H9 (cell line): ENCODE measurements around the gene DGCR8. TPM values are rescaled to one million over a fixed set of nuclear protein-coding genes. Genes with fewer than 3 reads are reported as not detected.
A peak's percentile ranks its signal among the peaks of the same experiment; 100 is the strongest.

Experiments
- DNase-seq: peaks from one replicate; pipeline ENCODE4 v3.0.0-alpha.2; 2017
- H2AFZ ChIP-seq: one replicate; pipeline ENCODE4 v1.6.1; 2013; ENCODE audit warnings: mild to moderate bottlenecking, low read length, control low read depth, moderate library complexity
- H2AK5ac ChIP-seq: 2 replicates; pipeline ENCODE4 v1.6.1; 2013; ENCODE audit warnings: low read length, control low read depth, mixed read lengths; ENCODE audit not compliant: insufficient read length
- H2BK120ac ChIP-seq: one replicate; pipeline ENCODE4 v1.6.1; 2013; ENCODE audit warnings: low read depth, mild to moderate bottlenecking, low read length, control low read depth, inconsistent platforms; ENCODE audit not compliant: poor library complexity, severe bottlenecking
- H2BK12ac ChIP-seq: 2 replicates; pipeline ENCODE4 v1.6.1; 2013; ENCODE audit warnings: low read length, control low read depth, mixed read lengths, low read depth; ENCODE audit not compliant: insufficient read length
- H2BK15ac ChIP-seq: 2 replicates; pipeline ENCODE4 v1.6.1; 2013; ENCODE audit warnings: low read depth, low read length, control low read depth
- H2BK20ac ChIP-seq: one replicate; pipeline ENCODE4 v1.6.1; 2013; ENCODE audit warnings: low read depth, mild to moderate bottlenecking, low read length, control low read depth, inconsistent platforms; ENCODE audit not compliant: poor library complexity, severe bottlenecking
- H2BK5ac ChIP-seq: 2 replicates; pipeline ENCODE4 v1.6.1; 2013; ENCODE audit warnings: low read length, control low read depth, mixed read lengths; ENCODE audit not compliant: insufficient read length
- H3K14ac ChIP-seq: 2 replicates; pipeline ENCODE4 v1.6.1; 2013; ENCODE audit warnings: low read length, control low read depth; ENCODE audit not compliant: insufficient read depth
- H3K18ac ChIP-seq: 2 replicates; pipeline ENCODE4 v1.6.1; 2013; ENCODE audit warnings: low read depth, mild to moderate bottlenecking, mixed read lengths, low read length, control low read depth; ENCODE audit not compliant: insufficient read length
- H3K23ac ChIP-seq: 2 replicates; pipeline ENCODE4 v1.6.1; 2013; ENCODE audit warnings: low read length, control low read depth, mixed read lengths, low read depth; ENCODE audit not compliant: insufficient read length
- H3K23me2 ChIP-seq: 2 replicates; pipeline ENCODE4 v1.6.1; 2013; ENCODE audit warnings: low read depth, mild to moderate bottlenecking, mixed read lengths, low read length, control low read depth; ENCODE audit not compliant: insufficient read length, poor library complexity, severe bottlenecking
- H3K27ac ChIP-seq: 2 replicates; pipeline ENCODE4 v1.5.1; 2013; ENCODE audit warnings: low read length, control low read depth, mixed read lengths, low read depth; ENCODE audit not compliant: insufficient read length
- H3K27me3 ChIP-seq: 2 replicates; pipeline ENCODE4 v1.6.1; 2013; ENCODE audit warnings: low read length, control low read depth, inconsistent platforms; ENCODE audit not compliant: insufficient read depth
- H3K4ac ChIP-seq: 2 replicates; pipeline ENCODE4 v1.6.1; 2013; ENCODE audit warnings: low read depth, mild to moderate bottlenecking, control low read depth, inconsistent platforms, low read length, moderate library complexity
- H3K4me1 ChIP-seq: 2 replicates; pipeline ENCODE4 v1.6.1; 2013; ENCODE audit warnings: low read length, control low read depth, inconsistent platforms; ENCODE audit not compliant: insufficient read depth
- H3K4me2 ChIP-seq: 2 replicates; pipeline ENCODE4 v1.6.1; 2013; ENCODE audit warnings: low read length, control low read depth, mixed read lengths; ENCODE audit not compliant: insufficient read length, insufficient read depth
- H3K56ac ChIP-seq: 2 replicates; pipeline ENCODE4 v1.6.1; 2013; ENCODE audit warnings: low read depth, mild to moderate bottlenecking, mixed read lengths, low read length, control low read depth; ENCODE audit not compliant: insufficient read length
- H3K79me1 ChIP-seq: 2 replicates; pipeline ENCODE4 v1.6.1; 2013; ENCODE audit warnings: low read depth, mild to moderate bottlenecking, moderate library complexity, low read length, control low read depth, inconsistent platforms; ENCODE audit not compliant: insufficient read depth, poor library complexity, severe bottlenecking
- H3K79me2 ChIP-seq: 2 replicates; pipeline ENCODE4 v1.6.1; 2013; ENCODE audit warnings: low read length, control low read depth, inconsistent platforms; ENCODE audit not compliant: insufficient read depth
- H3K9ac ChIP-seq: 2 replicates; pipeline ENCODE4 v1.6.1; 2013; ENCODE audit warnings: low read length, control low read depth, mixed read lengths; ENCODE audit not compliant: insufficient read length; ENCODE audit errors: extremely low read depth
- H3K9me3 ChIP-seq: one replicate; pipeline ENCODE4 v1.6.1; 2013; ENCODE audit warnings: low read depth, low read length, inconsistent platforms; ENCODE audit not compliant: control insufficient read depth
- H3T11ph ChIP-seq: one replicate; pipeline ENCODE4 v1.6.1; 2013; ENCODE audit warnings: mild to moderate bottlenecking, low read length, control low read depth, inconsistent platforms
- H4K20me1 ChIP-seq: one replicate; pipeline ENCODE4 v1.6.1; 2013; ENCODE audit not compliant: control insufficient read depth, insufficient read length, insufficient read depth
- H4K5ac ChIP-seq: 2 replicates; pipeline ENCODE4 v1.6.1; 2013; ENCODE audit warnings: low read depth, mild to moderate bottlenecking, mixed read lengths, low read length, control low read depth; ENCODE audit not compliant: insufficient read length
- H4K8ac ChIP-seq: replicated peaks from 2 replicates; pipeline ENCODE4 v1.6.1; 2013; ENCODE audit warnings: low read length, control low read depth, mixed read lengths, low read depth; ENCODE audit not compliant: insufficient read length
- H4K91ac ChIP-seq: 2 replicates; pipeline ENCODE4 v1.6.1; 2013; ENCODE audit warnings: low read depth, mild to moderate bottlenecking, moderate library complexity, mixed read lengths, low read length, control low read depth; ENCODE audit not compliant: insufficient read length
- H3K27ac Mint-ChIP-seq, 3 experiments: 2 replicates in 2 of 3; 3 replicates in 1 of 3; pipeline ENCODE4 v1.8.0; 2020 to 2021; ENCODE audit warnings: mixed read lengths in 3 of 3, mild to moderate bottlenecking in 1 of 3, moderate library complexity in 1 of 3
- H3K27me3 Mint-ChIP-seq: 2 replicates; pipeline ENCODE4 v1.8.0; 2021; ENCODE audit warnings: low read depth, mild to moderate bottlenecking, moderate library complexity, mixed read lengths
- H3K36me3 Mint-ChIP-seq, 3 experiments: 2 replicates in 2 of 3; 3 replicates in 1 of 3; pipeline ENCODE4 v1.8.0; 2020 to 2021; ENCODE audit warnings: low read depth in 3 of 3, mixed read lengths in 3 of 3; ENCODE audit not compliant: insufficient read depth in 1 of 3
- H3K4me1 Mint-ChIP-seq, 2 experiments: 2 replicates each; pipeline ENCODE4 v1.8.0; 2020; ENCODE audit warnings: mixed read lengths in 2 of 2
- H3K4me3 Mint-ChIP-seq, 2 experiments: 2 replicates in 1 of 2; 3 replicates in 1 of 2; pipeline ENCODE4 v1.8.0; 2020 to 2021; ENCODE audit warnings: mild to moderate bottlenecking in 2 of 2, mixed read lengths in 2 of 2, moderate library complexity in 1 of 2
- H3K9me3 Mint-ChIP-seq, 2 experiments: 2 replicates in 1 of 2; 3 replicates in 1 of 2; pipeline ENCODE4 v1.8.0; 2020; ENCODE audit warnings: mild to moderate bottlenecking in 2 of 2, mixed read lengths in 2 of 2, moderate library complexity in 1 of 2
- WGBS: extraction: QIAGEN DNeasy Blood & Tissue Kit; methylation state at CpG from one replicate; pipeline ENCODE4 v1.1.7; 2013; ENCODE audit warnings: missing lambda C conversion rate, low lambda C conversion rate, mixed read lengths; ENCODE audit not compliant: insufficient read length; ENCODE audit errors: extremely low coverage; 5-methylcytosine and 5-hydroxymethylcytosine counted together
- total RNA-seq: library from RNA; stranded (reverse); gene quantifications from 2 replicates; pipeline ENCODE4 v1.2.1, GENCODE V29; 2021
- TF ChIP-seq, protein P1 (sequence below): fragments of 200-600 bp; sonication (generic); conservative IDR thresholded peaks from 3 replicates; pipeline ENCODE4 v1.8.0; 2021; ENCODE audit warnings: antibody characterized with exemption, mild to moderate bottlenecking

Gene DGCR8
- total RNA-seq, 1 experiment from 2014 or later = 74.5 TPM

DNA sequence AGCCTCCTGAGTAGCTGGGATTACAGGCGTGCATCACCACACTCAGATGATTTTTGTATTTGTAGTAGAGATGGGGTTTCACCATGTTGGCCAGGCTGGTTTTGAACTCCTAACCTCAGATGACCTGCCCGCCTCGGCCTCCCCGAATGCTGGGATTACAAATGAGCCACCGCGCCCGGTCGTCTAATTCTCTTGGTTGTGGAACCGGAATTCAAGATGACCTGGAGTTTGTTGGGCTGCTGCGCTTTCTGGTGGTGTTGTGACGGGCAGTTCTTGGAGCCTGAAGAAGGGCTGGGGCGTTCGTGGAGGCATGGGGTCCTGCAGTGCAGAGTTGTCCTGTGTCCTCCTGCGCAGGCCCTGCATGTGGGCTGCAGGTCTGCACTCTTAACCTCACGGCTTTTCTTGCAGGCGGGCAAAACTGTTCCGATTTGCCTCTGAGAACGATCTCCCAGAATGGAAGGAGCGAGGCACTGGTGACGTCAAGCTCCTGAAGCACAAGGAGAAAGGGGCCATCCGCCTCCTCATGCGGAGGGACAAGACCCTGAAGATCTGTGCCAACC lies 41.9 kb downstream of the DGCR8 start:
- Histone ChIP-seq H3K23ac (no peak overlapping the region), H4K20me1 (no peaks in the 10 kb centered on the region), H3K9me3 (no peaks in the 10 kb centered on the region), H2BK20ac (no peak overlapping the region), H2AFZ (no peak overlapping the region), H3K27ac (no peak overlapping the region), H3K4me1 (no peaks in the 10 kb centered on the region), H3K14ac (no peak overlapping the region), H3K9ac (no peak overlapping the region), H3K56ac (no peak overlapping the region), H3T11ph (no peak overlapping the region), H4K5ac (no peak overlapping the region), H3K18ac (no peak overlapping the region), H3K23me2 (peaks cover 4% of the 10 kb centered on the region), H4K91ac (no peak overlapping the region), H3K79me1 (peaks cover 14% of the 10 kb centered on the region), H3K4me2 (no peak overlapping the region), H4K8ac (no peak overlapping the region), H2BK12ac (no peak overlapping the region), H3K4ac (no peak overlapping the region), H3K79me2 (peaks cover 43% of the 10 kb centered on the region), H2AK5ac (no peak overlapping the region), H2BK5ac (no peak overlapping the region), H2BK15ac (no peak overlapping the region), H2BK120ac (no peak overlapping the region), H3K27me3 (no peaks in the 10 kb centered on the region)
- TF ChIP-seq, protein P1, sequence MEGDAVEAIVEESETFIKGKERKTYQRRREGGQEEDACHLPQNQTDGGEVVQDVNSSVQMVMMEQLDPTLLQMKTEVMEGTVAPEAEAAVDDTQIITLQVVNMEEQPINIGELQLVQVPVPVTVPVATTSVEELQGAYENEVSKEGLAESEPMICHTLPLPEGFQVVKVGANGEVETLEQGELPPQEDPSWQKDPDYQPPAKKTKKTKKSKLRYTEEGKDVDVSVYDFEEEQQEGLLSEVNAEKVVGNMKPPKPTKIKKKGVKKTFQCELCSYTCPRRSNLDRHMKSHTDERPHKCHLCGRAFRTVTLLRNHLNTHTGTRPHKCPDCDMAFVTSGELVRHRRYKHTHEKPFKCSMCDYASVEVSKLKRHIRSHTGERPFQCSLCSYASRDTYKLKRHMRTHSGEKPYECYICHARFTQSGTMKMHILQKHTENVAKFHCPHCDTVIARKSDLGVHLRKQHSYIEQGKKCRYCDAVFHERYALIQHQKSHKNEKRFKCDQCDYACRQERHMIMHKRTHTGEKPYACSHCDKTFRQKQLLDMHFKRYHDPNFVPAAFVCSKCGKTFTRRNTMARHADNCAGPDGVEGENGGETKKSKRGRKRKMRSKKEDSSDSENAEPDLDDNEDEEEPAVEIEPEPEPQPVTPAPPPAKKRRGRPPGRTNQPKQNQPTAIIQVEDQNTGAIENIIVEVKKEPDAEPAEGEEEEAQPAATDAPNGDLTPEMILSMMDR = no peak
- no CpG with 5 or more reads among the region's 22 CpGs for WGBS
- Mint-ChIP-seq H3K27ac (peak overlapping the region; percentile 34 to 70 (median 65); a peak in 2 of 7 replicates), H3K9me3 (no peaks in the 10 kb centered on the region), H3K4me1 (peaks cover 12 to 19% of the 10 kb centered on the region in 2 experiments), H3K4me3 (peak overlapping the region in 1 of 2 experiments; percentile 44; a peak in 1 of 5 replicates), H3K27me3 (no peaks in the 10 kb centered on the region), H3K36me3 (peaks cover 57 to 84% (median 82%) of the 10 kb centered on the region in 3 experiments)
- DNase-seq = no peak
